ENCODE results near the gene MOGAT3. TPM values are rescaled to one million over a fixed set of nuclear protein-coding genes. Genes with fewer than 3 reads are reported as not detected.

Gene MOGAT3
- total RNA-seq, 4 donors from 2014 or later = 0.17 TPM; not detected in 3

DNA sequence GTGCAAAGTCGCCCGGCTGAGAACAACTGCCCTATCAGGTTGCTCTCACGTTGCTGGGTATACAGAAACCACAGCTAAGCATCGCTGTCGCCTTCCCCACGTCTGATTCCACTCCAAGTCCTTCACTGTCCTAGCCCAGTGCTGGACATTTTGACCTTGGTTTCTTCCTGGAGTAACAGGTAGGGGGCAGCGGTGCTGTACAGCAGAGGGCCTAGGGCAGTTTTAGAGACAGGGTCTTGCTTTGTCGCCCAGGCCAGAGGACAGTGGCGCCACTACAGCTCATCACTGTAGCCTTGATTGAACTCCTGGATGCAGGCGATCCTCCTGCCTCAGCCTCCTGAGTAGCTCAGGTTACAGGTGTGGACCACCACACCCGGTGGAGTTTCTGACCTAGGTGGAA is 34.2 kb upstream of the MOGAT3 start:
- no peak overlapping the region for H3K27ac ChIP-seq (replicated peaks in 1 of 4)
- no peaks in the 10 kb centered on the region for H3K9me3 ChIP-seq
- H3K4me1 ChIP-seq = peaks cover 44 to 55% (median 51%) of the 10 kb centered on the region in 4 donors
- H3K27me3 ChIP-seq = peaks cover 0 to 7% (median 0%) of the 10 kb centered on the region in 4 donors
- DNase-seq (ENCODE audit: extremely low spot score) = no peak
- H3K4me3 ChIP-seq = no peak overlapping the region
- intact Hi-C loops (cut with DNase I) = no loop called here
- H3K36me3 ChIP-seq = peaks cover 6 to 49% (median 27%) of the 10 kb centered on the region in 4 donors
- 75% methylated on average over 10 of the region's 11 CpGs for WGBS
- no peak for TF ChIP-seq POLR2A (IDR thresholded peaks at IDR 0.05; ENCODE audit: low read depth)
- TF ChIP-seq, protein P1, sequence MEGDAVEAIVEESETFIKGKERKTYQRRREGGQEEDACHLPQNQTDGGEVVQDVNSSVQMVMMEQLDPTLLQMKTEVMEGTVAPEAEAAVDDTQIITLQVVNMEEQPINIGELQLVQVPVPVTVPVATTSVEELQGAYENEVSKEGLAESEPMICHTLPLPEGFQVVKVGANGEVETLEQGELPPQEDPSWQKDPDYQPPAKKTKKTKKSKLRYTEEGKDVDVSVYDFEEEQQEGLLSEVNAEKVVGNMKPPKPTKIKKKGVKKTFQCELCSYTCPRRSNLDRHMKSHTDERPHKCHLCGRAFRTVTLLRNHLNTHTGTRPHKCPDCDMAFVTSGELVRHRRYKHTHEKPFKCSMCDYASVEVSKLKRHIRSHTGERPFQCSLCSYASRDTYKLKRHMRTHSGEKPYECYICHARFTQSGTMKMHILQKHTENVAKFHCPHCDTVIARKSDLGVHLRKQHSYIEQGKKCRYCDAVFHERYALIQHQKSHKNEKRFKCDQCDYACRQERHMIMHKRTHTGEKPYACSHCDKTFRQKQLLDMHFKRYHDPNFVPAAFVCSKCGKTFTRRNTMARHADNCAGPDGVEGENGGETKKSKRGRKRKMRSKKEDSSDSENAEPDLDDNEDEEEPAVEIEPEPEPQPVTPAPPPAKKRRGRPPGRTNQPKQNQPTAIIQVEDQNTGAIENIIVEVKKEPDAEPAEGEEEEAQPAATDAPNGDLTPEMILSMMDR (IDR thresholded peaks at IDR 0.05) = peak in 2 of 3 experiments; percentile 6 to 24

GRCh38 chr7:101234636-101235035 is 33.8 kb upstream of the MOGAT3 start:
- TF ChIP-seq EP300 (IDR thresholded peaks at IDR 0.05) (no peak), POLR2AphosphoS5 (IDR thresholded peaks at IDR 0.05) (no peak), POLR2A (IDR thresholded peaks at IDR 0.05; ENCODE audit: low read depth) (no peak)
- TF ChIP-seq, protein P1 (IDR thresholded peaks at IDR 0.05) = no peak
- Histone ChIP-seq H3K27me3 (peaks cover 0 to 7% (median 0%) of the 10 kb centered on the region in 4 donors), H3K9me3 (no peaks in the 10 kb centered on the region), H3K4me3 (no peak overlapping the region), H3K27ac (replicated peaks in 1 of 4) (no peak overlapping the region), H3K4me1 (peaks cover 39 to 52% (median 46%) of the 10 kb centered on the region in 4 donors), H3K36me3 (peaks cover 1 to 44% (median 26%) of the 10 kb centered on the region in 4 donors)
- intact Hi-C loops (cut with DNase I) = no loop called here
- DNase-seq (ENCODE audit: extremely low spot score) = no peak
- WGBS = 87% methylated on average over 5 of the region's 5 CpGs

- intact Hi-C loops (cut with DNase I) = no loop called here
- H3K4me1 ChIP-seq = peaks cover 35 to 46% (median 40%) of the 10 kb centered on the region in 4 donors
- DNase-seq (ENCODE audit: extremely low spot score) = no peak
- WGBS = 93% methylated on average over 19 of the region's 21 CpGs
- H3K9me3 ChIP-seq = no peaks in the 10 kb centered on the region
- TF ChIP-seq POLR2AphosphoS5 (IDR thresholded peaks at IDR 0.05) (no peak), EP300 (IDR thresholded peaks at IDR 0.05) (no peak), POLR2A (IDR thresholded peaks at IDR 0.05; ENCODE audit: low read depth) (no peak)
- TF ChIP-seq, protein P1 (IDR thresholded peaks at IDR 0.05) = no peak
- peaks cover 0 to 44% (median 25%) of the 10 kb centered on the region in 4 donors for H3K36me3 ChIP-seq
- H3K27me3 ChIP-seq = peaks cover 0 to 7% (median 0%) of the 10 kb centered on the region in 4 donors
- H3K4me3 ChIP-seq = no peak overlapping the region
- no peak overlapping the region for H3K27ac ChIP-seq (replicated peaks in 1 of 4)
Measured at GRCh38 chr7:101233907-101234547, 33.2 kb upstream of the MOGAT3 start.

- peak in 1 of 2 donors; percentile 3 for TF ChIP-seq POLR2AphosphoS5 (IDR thresholded peaks at IDR 0.05)
- no peak for TF ChIP-seq EP300 (IDR thresholded peaks at IDR 0.05)
- no peaks in the 10 kb centered on the region for H3K9me3 ChIP-seq
- peak overlapping the region; percentile 10 to 48 (median 31) for H3K4me3 ChIP-seq
- 50% methylated on average over 2 of the region's 52 CpGs for WGBS
- H3K27ac ChIP-seq (replicated peaks in 1 of 4) = peak overlapping the region in 1 of 4 donors; percentile 44
- no peak for DNase-seq (ENCODE audit: extremely low spot score)
- peaks cover 0 to 7% (median 0%) of the 10 kb centered on the region in 4 donors for H3K27me3 ChIP-seq
- peaks cover 2 to 47% (median 33%) of the 10 kb centered on the region in 4 donors for H3K36me3 ChIP-seq
- intact Hi-C loops (cut with DNase I) = no loop called here
- peaks cover 18 to 29% (median 23%) of the 10 kb centered on the region in 4 donors for H3K4me1 ChIP-seq
Measured at GRCh38 chr7:101232141-101232850, 31.5 kb upstream of the MOGAT3 start.

DNA sequence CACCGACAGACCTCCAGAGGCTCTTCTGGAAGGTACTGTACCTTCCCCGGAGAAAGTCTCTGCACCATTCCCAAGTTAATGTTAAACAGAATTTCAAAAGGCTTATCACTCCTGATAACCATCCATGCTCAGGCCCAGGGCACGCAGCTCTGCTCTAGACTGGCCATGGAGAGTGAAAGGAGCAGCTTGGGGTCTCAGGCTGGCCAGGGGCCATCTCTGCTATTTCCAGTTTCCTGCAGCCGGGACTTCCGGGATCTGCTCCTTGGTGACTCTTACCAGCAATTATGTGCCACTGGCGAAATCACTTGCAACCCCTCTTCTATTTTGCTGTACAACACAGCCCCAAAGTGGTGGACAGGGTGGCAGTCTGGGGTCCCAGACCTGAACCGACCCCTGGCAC is 30.8 kb upstream of the MOGAT3 start:
- no peak for DNase-seq (ENCODE audit: extremely low spot score)
- Histone ChIP-seq H3K27me3 (peaks cover 0 to 7% (median 0%) of the 10 kb centered on the region in 4 donors), H3K36me3 (peaks cover 9 to 47% (median 34%) of the 10 kb centered on the region in 4 donors), H3K9me3 (no peaks in the 10 kb centered on the region), H3K27ac (replicated peaks in 1 of 4) (no peak overlapping the region), H3K4me3 (peak overlapping the region in 1 of 4 donors; percentile 48), H3K4me1 (peaks cover 13 to 23% (median 17%) of the 10 kb centered on the region in 4 donors)
- TF ChIP-seq EP300 (IDR thresholded peaks at IDR 0.05) (no peak), POLR2A (IDR thresholded peaks at IDR 0.05; ENCODE audit: low read depth) (no peak), POLR2AphosphoS5 (IDR thresholded peaks at IDR 0.05) (no peak)
- TF ChIP-seq, protein P1 (IDR thresholded peaks at IDR 0.05) = no peak
- WGBS = 86% methylated on average over 7 of the region's 7 CpGs
- intact Hi-C loops (cut with DNase I) = no loop called here
